ENCODE measurements around the gene SLC45A3.

Gene SLC45A3

GRCh38 chr1:205631010-205631767 lies 49.1 kb downstream of the SLC45A3 start (continued):
- peak; percentile 85; the same call in 1 of the 2 replicates for TF ChIP-seq ZNF561 (tag by site-specific recombination; IDR thresholded peaks at IDR 0.05; ENCODE audit: borderline replicate concordance)
- 0 out of 2 replicates have a peak, but pooled peaks have one; percentile 30 for TF ChIP-seq ZBTB44 (tag by site-specific recombination; IDR thresholded peaks at IDR 0.05)
- TF ChIP-seq SP2 (tag by site-specific recombination; IDR thresholded peaks at IDR 0.05), result peak; percentile 45
- 0 out of 2 replicates have a peak, but pooled peaks have one; percentile 22 for TF ChIP-seq REST (tag by site-specific recombination; IDR thresholded peaks at IDR 0.05)
- peak; percentile 10; the same call in 1 of the 2 replicates for TF ChIP-seq EGR2 (tag by site-specific recombination; IDR thresholded peaks at IDR 0.05; ENCODE audit: low read depth)
- TF ChIP-seq ZBTB48 (tag by site-specific recombination; IDR thresholded peaks at IDR 0.05), result peak; percentile 83; the same call in 1 of the 2 replicates
- no peak for TF ChIP-seq ZNF274 (IDR thresholded peaks at IDR 0.05; ENCODE audit: low read length)
- TF ChIP-seq ZNF274 (tag by site-specific recombination; IDR thresholded peaks at IDR 0.05; ENCODE audit: borderline replicate concordance), result no peak
- TF ChIP-seq ZSCAN23 (tag by site-specific recombination; IDR thresholded peaks at IDR 0.05), result 0 out of 2 replicates have a peak, but pooled peaks have one; percentile 47
- peak; percentile 77 for TF ChIP-seq IKZF3 (tag by site-specific recombination; IDR thresholded peaks at IDR 0.05)
- no peak for TF ChIP-seq OSR2 (tag by site-specific recombination; IDR thresholded peaks at IDR 0.05)
- peak; percentile 61; the same call in 1 of the 2 replicates for TF ChIP-seq ZNF660 (tag by site-specific recombination; IDR thresholded peaks at IDR 0.05)
- TF ChIP-seq GLIS2 (tag by site-specific recombination; IDR thresholded peaks at IDR 0.05), result peak; percentile 85
- no peak for TF ChIP-seq ZNF473 (tag by site-specific recombination; IDR thresholded peaks at IDR 0.05)
- peak; percentile 65 for TF ChIP-seq ZNF513 (tag by site-specific recombination; IDR thresholded peaks at IDR 0.05)
- TF ChIP-seq SCRT2 (tag by site-specific recombination; IDR thresholded peaks at IDR 0.05), result peak; percentile 70
- 0 out of 2 replicates have a peak, but pooled peaks have one; percentile 23 for TF ChIP-seq PRDM4 (tag by site-specific recombination; IDR thresholded peaks at IDR 0.05)
- TF ChIP-seq ZNF354C (tag by site-specific recombination; IDR thresholded peaks at IDR 0.05; ENCODE audit: borderline replicate concordance, low read depth), result no peak
- TF ChIP-seq ZNF580 (tag by site-specific recombination; IDR thresholded peaks at IDR 0.05), result peak; percentile 55
- TF ChIP-seq ZNF366 (tag by site-specific recombination; conservative IDR thresholded peaks at IDR 0.05), result peak; percentile 88
- TF ChIP-seq ZNF324 (tag by site-specific recombination; IDR thresholded peaks at IDR 0.05), result peak; percentile 36; the same call in 1 of the 2 replicates
- TF ChIP-seq MEIS1 (CRISPR knock-in tag; IDR thresholded peaks at IDR 0.05; ENCODE audit: borderline replicate concordance), result no peak
- TF ChIP-seq TCF7L2 (IDR thresholded peaks at IDR 0.05; ENCODE audit: borderline replicate concordance, low read depth, low read length), result peak; percentile 90
- no peak for TF ChIP-seq ZNF391 (tag by site-specific recombination; IDR thresholded peaks at IDR 0.05; ENCODE audit: borderline replicate concordance, low read depth)
- TF ChIP-seq SCRT1 (tag by site-specific recombination; IDR thresholded peaks at IDR 0.05; ENCODE audit: borderline replicate concordance), result peak; percentile 31; the same call in 1 of the 2 replicates
- peak; percentile 76 for TF ChIP-seq ZBTB8A (tag by site-specific recombination; IDR thresholded peaks at IDR 0.05)
- TF ChIP-seq PRDM1 (tag by site-specific recombination; IDR thresholded peaks at IDR 0.05), result peak; percentile 97
- no peak for TF ChIP-seq GLI4 (tag by site-specific recombination; IDR thresholded peaks at IDR 0.05)
- no peak for TF ChIP-seq SETDB1 (IDR thresholded peaks at IDR 0.05; ENCODE audit: insufficient read length, low read length)
- no peak; the same call in 1 of the 2 replicates for TF ChIP-seq GLI2 (tag by site-specific recombination; IDR thresholded peaks at IDR 0.05; ENCODE audit: borderline replicate concordance, low read depth)
- TF ChIP-seq ZNF24 (tag by site-specific recombination; IDR thresholded peaks at IDR 0.05), result peak; percentile 84; the same call in 1 of the 2 replicates
